ENCODE results near the gene DNAJC3. TPM values are rescaled to one million over a fixed set of nuclear protein-coding genes. Genes with fewer than 3 reads are reported as not detected.

Gene DNAJC3
- total RNA-seq, 1 experiment from 2014 or later = 21.2 TPM

DNA sequence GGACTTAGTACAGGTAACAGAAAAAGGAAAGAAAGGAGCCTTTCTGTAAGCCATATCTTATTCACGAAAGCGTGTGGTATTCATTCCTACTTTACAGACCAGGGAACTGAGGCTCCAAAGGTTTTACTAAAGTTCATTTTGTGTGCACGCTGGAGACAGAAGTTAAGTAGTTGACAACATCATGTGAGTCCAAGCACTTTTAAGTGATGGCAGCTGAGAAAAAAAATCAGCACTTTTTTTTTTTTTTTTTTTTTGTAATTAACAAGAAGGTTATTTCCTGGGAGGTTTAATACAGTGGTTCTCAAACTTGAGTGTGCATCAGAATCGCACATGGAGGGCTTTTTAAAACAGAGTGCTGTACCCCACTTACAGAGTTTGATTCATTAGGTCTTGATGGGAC lies 2.0 kb downstream of the DNAJC3 start:
- Histone ChIP-seq H2BK120ac (ENCODE audit: low read depth, low read length, poor library complexity, severe bottlenecking) (no peak overlapping the region), H2AFZ (ENCODE audit: low read length) (no peak overlapping the region), H2BK20ac (ENCODE audit: low read depth, low read length, poor library complexity, severe bottlenecking) (no peak overlapping the region), H2BK5ac (ENCODE audit: insufficient read length, low read length) (no peak overlapping the region), H2BK12ac (ENCODE audit: insufficient read length, low read depth, low read length) (no peak overlapping the region), H4K8ac (replicated peaks; ENCODE audit: insufficient read length, low read depth, low read length) (no peak overlapping the region), H3T11ph (ENCODE audit: low read length) (no peak overlapping the region), H3K18ac (ENCODE audit: insufficient read length, low read depth, low read length) (no peak overlapping the region), H3K9me3 (ENCODE audit: control insufficient read depth, low read depth, low read length) (no peaks in the 10 kb centered on the region), H3K9ac (ENCODE audit: extremely low read depth, insufficient read length, low read length) (no peak overlapping the region), H4K5ac (ENCODE audit: insufficient read length, low read depth, low read length) (no peak overlapping the region), H3K23me2 (ENCODE audit: insufficient read length, low read depth, low read length, poor library complexity, severe bottlenecking) (peaks cover 14% of the 10 kb centered on the region), H3K27ac (ENCODE audit: insufficient read length, low read depth, low read length) (no peak overlapping the region), H4K20me1 (ENCODE audit: control insufficient read depth, insufficient read depth, insufficient read length) (no peaks in the 10 kb centered on the region), H2AK5ac (ENCODE audit: insufficient read length, low read length) (no peak overlapping the region), H3K23ac (ENCODE audit: insufficient read length, low read depth, low read length) (no peak overlapping the region), H2BK15ac (ENCODE audit: low read depth, low read length) (no peak overlapping the region), H3K56ac (ENCODE audit: insufficient read length, low read depth, low read length) (no peak overlapping the region), H4K91ac (ENCODE audit: insufficient read length, low read depth, low read length) (no peak overlapping the region), H3K79me1 (ENCODE audit: insufficient read depth, low read depth, low read length, poor library complexity, severe bottlenecking) (no peaks in the 10 kb centered on the region), H3K4me2 (ENCODE audit: insufficient read depth, insufficient read length, low read length) (no peak overlapping the region), H3K4me1 (ENCODE audit: insufficient read depth, low read length) (no peaks in the 10 kb centered on the region), H3K79me2 (ENCODE audit: insufficient read depth, low read length) (no peaks in the 10 kb centered on the region), H3K14ac (ENCODE audit: insufficient read depth, low read length) (no peak overlapping the region), H3K4ac (ENCODE audit: low read depth, low read length) (no peak overlapping the region), H3K27me3 (ENCODE audit: insufficient read depth, low read length) (no peaks in the 10 kb centered on the region)
- Mint-ChIP-seq H3K27ac (no peak overlapping the region), H3K9me3 (no peaks in the 10 kb centered on the region; a peak in 1 of 5 replicates), H3K27me3 (ENCODE audit: low read depth) (no peaks in the 10 kb centered on the region), H3K36me3 (ENCODE audit: insufficient read depth in 1 of 3, low read depth in 3 of 3) (peaks cover 0 to 3% (median 0%) of the 10 kb centered on the region in 3 experiments; a peak in 2 of 7 replicates), H3K4me1 (peaks cover 30 to 34% of the 10 kb centered on the region in 2 experiments), H3K4me3 (peak overlapping the region; percentile 91 to 95; a peak in 3 of 5 replicates)
- WGBS (ENCODE audit: extremely low coverage, insufficient read length, low lambda C conversion rate) = no CpG with 5 or more reads among the region's 4 CpGs
- no peak for DNase-seq
- TF ChIP-seq, protein P1, sequence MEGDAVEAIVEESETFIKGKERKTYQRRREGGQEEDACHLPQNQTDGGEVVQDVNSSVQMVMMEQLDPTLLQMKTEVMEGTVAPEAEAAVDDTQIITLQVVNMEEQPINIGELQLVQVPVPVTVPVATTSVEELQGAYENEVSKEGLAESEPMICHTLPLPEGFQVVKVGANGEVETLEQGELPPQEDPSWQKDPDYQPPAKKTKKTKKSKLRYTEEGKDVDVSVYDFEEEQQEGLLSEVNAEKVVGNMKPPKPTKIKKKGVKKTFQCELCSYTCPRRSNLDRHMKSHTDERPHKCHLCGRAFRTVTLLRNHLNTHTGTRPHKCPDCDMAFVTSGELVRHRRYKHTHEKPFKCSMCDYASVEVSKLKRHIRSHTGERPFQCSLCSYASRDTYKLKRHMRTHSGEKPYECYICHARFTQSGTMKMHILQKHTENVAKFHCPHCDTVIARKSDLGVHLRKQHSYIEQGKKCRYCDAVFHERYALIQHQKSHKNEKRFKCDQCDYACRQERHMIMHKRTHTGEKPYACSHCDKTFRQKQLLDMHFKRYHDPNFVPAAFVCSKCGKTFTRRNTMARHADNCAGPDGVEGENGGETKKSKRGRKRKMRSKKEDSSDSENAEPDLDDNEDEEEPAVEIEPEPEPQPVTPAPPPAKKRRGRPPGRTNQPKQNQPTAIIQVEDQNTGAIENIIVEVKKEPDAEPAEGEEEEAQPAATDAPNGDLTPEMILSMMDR (conservative IDR thresholded peaks at IDR 0.05) = no peak

All from H9 (cell line).